HepG2 (cell line): ENCODE results near the gene RFX2. TPM values are rescaled to one million over a fixed set of nuclear protein-coding genes. Genes with fewer than 3 reads are reported as not detected.
A peak's percentile ranks its signal among the peaks of the same experiment; 100 is the strongest.

Experiments used
- ARNTL ChIP-seq: sonication (generic); formaldehyde crosslinking; IDR thresholded peaks from 2 replicates; pipeline ENCODE4 v1.4.0; 2020; ENCODE audit warnings: mild to moderate bottlenecking, missing genetic modification reagents
- GATAD1 ChIP-seq: IDR thresholded peaks from 2 replicates; pipeline ENCODE4 v1.6.1; 2016; ENCODE audit warnings: missing genetic modification reagents, missing compliant biosample characterization
- GATAD2A ChIP-seq: IDR thresholded peaks from 2 replicates; pipeline ENCODE4 v1.6.1; 2016
- KDM3A ChIP-seq: IDR thresholded peaks from 2 replicates; pipeline ENCODE4 v1.6.1; 2018; ENCODE audit warnings: low read depth, missing compliant biosample characterization
- NFKBIZ ChIP-seq: IDR thresholded peaks from 2 replicates; pipeline ENCODE4 v1.6.1; 2018; ENCODE audit warnings: missing genetic modification reagents, missing compliant biosample characterization
- NRL ChIP-seq: sonication (generic); formaldehyde crosslinking; IDR thresholded peaks from 2 replicates; pipeline ENCODE4 v1.5.0; 2020; ENCODE audit warnings: missing genetic modification reagents, mild to moderate bottlenecking, moderate library complexity, borderline replicate concordance
- TBP ChIP-seq: sonication (generic); formaldehyde crosslinking; IDR thresholded peaks from 2 replicates; pipeline ENCODE4 v1.5.0; 2020; ENCODE audit warnings: missing genetic modification reagents
- TMF1 ChIP-seq: sonication (generic); formaldehyde crosslinking; IDR thresholded peaks from 2 replicates; pipeline ENCODE4 v1.8.1; 2022; ENCODE audit warnings: low read depth, missing genetic modification reagents
- ZNF232 ChIP-seq: sonication (generic); formaldehyde crosslinking; IDR thresholded peaks from 2 replicates; pipeline ENCODE4 v1.4.0; 2020; ENCODE audit warnings: missing genetic modification reagents, borderline replicate concordance
- ZNF33B ChIP-seq: sonication (generic); formaldehyde crosslinking; IDR thresholded peaks from 2 replicates; pipeline ENCODE4 v1.5.1; 2020; ENCODE audit warnings: mild to moderate bottlenecking, missing genetic modification reagents
- ZNF605 ChIP-seq: sonication (generic); formaldehyde crosslinking; IDR thresholded peaks from 2 replicates; pipeline ENCODE4 v1.8.0; 2022; ENCODE audit warnings: mild to moderate bottlenecking, missing genetic modification reagents
- ZNF761 ChIP-seq: sonication (generic); formaldehyde crosslinking; conservative IDR thresholded peaks from 2 replicates; pipeline ENCODE4 v1.4.0; 2020; ENCODE audit warnings: mild to moderate bottlenecking, missing genetic modification reagents
- ZZZ3 ChIP-seq: sonication (generic); formaldehyde crosslinking; IDR thresholded peaks from 2 replicates; pipeline ENCODE4 v1.4.0; 2020; ENCODE audit warnings: missing genetic modification reagents, mild to moderate bottlenecking, borderline replicate concordance
- polyA plus RNA-seq, 8 experiments: library from polyadenylated mRNA; depleted of rRNA in 3 of 8; stranded (reverse) in 7 of 8; unstranded in 1 of 8; fragments of >200 nt; fragmentation: Illumina TruSeq in 4 of 8; extraction: Trizol in 4 of 8; gene quantifications; 2 replicates each; pipeline versions ENCODE4 v1.2.1 to v1.2.3, GENCODE V29; 2011 to 2016; ENCODE audit warnings: low read depth in 4 of 8, missing spikeins in 1 of 8, mixed read lengths in 1 of 8; ENCODE audit not compliant: insufficient read depth in 1 of 8
- total RNA-seq, 5 experiments: library from RNA; depleted of rRNA; stranded (reverse); fragments of >200 nt; fragmentation: Illumina TruSeq; extraction: Trizol; gene quantifications; 2 replicates each; pipeline ENCODE4 v1.2.3, GENCODE V29; 2016; ENCODE audit warnings: low read depth in 1 of 5
- TF ChIP-seq, protein P1 (sequence below): IDR thresholded peaks from 2 replicates; pipeline ENCODE4 v1.6.1; 2012; ENCODE audit warnings: low read length, improper control_type of control experiment
- TF ChIP-seq, protein P2 (sequence below): IDR thresholded peaks from 2 replicates; pipeline ENCODE4 v1.6.1; 2016; ENCODE audit warnings: missing compliant biosample characterization, missing genetic modification reagents, borderline replicate concordance
- TF ChIP-seq, protein P3 (sequence below): sonication (generic); formaldehyde crosslinking; IDR thresholded peaks from 2 replicates; pipeline ENCODE4 v1.4.0; 2020; ENCODE audit warnings: missing genetic modification reagents; ENCODE audit errors: not compliant biosample characterization
- TF ChIP-seq, protein P4 (sequence below): sonication (generic); formaldehyde crosslinking; IDR thresholded peaks from 2 replicates; pipeline ENCODE4 v1.5.1; 2020; ENCODE audit warnings: missing genetic modification reagents, mild to moderate bottlenecking, borderline replicate concordance
- TF ChIP-seq, protein P5 (sequence below): sonication (generic); formaldehyde crosslinking; IDR thresholded peaks from 2 replicates; pipeline ENCODE4 v1.5.0; 2020; ENCODE audit warnings: missing genetic modification reagents
- TF ChIP-seq, protein P6 (sequence below): sonication (generic); formaldehyde crosslinking; conservative IDR thresholded peaks from 2 replicates; pipeline ENCODE4 v1.8.0; 2022; ENCODE audit warnings: low read depth, missing genetic modification reagents

RFX2 gene
- total and polyA plus RNA-seq, 2 of the 13 experiments (the other 11 are each of a cell fraction or from before 2014, with no cell fraction given): 2.8 to 3.3 TPM

DNA sequence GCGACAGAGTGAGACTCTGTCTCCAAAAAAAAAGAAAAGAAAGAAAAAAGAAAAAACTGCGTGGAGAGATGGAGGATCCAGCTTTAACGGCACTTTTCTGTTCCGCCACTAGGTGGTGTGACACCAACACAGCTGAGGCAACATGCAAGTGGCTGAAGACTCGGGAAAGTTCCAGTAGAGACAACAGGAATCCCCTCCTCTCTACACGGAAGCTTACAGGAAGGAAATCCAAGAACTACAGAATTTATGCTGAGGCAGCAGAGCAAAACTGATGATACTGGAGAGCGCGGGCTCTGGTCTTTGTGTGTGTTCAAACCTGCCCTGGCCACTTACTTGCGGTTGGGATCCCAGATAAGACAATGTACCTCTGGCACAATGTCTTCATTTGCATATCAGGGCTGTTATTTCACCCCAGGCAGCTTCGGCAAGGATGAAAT, 142.3 kb downstream of the RFX2 start (continued):
- TF ChIP-seq ZNF232 (0 out of 2 replicates have a peak, but pooled peaks have one; percentile 38), KDM3A (CRISPR knock-in tag) (no peak), ZZZ3 (CRISPR knock-in tag) (no peak), GATAD2A (CRISPR knock-in tag) (peak; percentile 66), ZNF33B (CRISPR knock-in tag) (no peak), NFKBIZ (0 out of 2 replicates have a peak, but pooled peaks have one; percentile 17), ZNF605 (CRISPR knock-in tag) (0 out of 2 replicates have a peak, but pooled peaks have one; percentile 17), ZNF761 (peak; percentile 86; the same call in 1 of the 2 replicates), TBP (CRISPR knock-in tag) (no peak), NRL (CRISPR knock-in tag) (no peak), ARNTL (CRISPR knock-in tag) (0 out of 2 replicates have a peak, but pooled peaks have one; percentile 52), TMF1 (CRISPR knock-in tag) (no peak), GATAD1 (peak; percentile 14; the same call in 1 of the 2 replicates)
- TF ChIP-seq, protein P1, sequence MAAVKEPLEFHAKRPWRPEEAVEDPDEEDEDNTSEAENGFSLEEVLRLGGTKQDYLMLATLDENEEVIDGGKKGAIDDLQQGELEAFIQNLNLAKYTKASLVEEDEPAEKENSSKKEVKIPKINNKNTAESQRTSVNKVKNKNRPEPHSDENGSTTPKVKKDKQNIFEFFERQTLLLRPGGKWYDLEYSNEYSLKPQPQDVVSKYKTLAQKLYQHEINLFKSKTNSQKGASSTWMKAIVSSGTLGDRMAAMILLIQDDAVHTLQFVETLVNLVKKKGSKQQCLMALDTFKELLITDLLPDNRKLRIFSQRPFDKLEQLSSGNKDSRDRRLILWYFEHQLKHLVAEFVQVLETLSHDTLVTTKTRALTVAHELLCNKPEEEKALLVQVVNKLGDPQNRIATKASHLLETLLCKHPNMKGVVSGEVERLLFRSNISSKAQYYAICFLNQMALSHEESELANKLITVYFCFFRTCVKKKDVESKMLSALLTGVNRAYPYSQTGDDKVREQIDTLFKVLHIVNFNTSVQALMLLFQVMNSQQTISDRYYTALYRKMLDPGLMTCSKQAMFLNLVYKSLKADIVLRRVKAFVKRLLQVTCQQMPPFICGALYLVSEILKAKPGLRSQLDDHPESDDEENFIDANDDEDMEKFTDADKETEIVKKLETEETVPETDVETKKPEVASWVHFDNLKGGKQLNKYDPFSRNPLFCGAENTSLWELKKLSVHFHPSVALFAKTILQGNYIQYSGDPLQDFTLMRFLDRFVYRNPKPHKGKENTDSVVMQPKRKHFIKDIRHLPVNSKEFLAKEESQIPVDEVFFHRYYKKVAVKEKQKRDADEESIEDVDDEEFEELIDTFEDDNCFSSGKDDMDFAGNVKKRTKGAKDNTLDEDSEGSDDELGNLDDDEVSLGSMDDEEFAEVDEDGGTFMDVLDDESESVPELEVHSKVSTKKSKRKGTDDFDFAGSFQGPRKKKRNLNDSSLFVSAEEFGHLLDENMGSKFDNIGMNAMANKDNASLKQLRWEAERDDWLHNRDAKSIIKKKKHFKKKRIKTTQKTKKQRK: no peak
- TF ChIP-seq, protein P2, sequence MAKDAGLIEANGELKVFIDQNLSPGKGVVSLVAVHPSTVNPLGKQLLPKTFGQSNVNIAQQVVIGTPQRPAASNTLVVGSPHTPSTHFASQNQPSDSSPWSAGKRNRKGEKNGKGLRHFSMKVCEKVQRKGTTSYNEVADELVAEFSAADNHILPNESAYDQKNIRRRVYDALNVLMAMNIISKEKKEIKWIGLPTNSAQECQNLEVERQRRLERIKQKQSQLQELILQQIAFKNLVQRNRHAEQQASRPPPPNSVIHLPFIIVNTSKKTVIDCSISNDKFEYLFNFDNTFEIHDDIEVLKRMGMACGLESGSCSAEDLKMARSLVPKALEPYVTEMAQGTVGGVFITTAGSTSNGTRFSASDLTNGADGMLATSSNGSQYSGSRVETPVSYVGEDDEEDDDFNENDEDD (CRISPR knock-in tag): peak; percentile 23; the same call in 1 of the 2 replicates
- TF ChIP-seq, protein P3, sequence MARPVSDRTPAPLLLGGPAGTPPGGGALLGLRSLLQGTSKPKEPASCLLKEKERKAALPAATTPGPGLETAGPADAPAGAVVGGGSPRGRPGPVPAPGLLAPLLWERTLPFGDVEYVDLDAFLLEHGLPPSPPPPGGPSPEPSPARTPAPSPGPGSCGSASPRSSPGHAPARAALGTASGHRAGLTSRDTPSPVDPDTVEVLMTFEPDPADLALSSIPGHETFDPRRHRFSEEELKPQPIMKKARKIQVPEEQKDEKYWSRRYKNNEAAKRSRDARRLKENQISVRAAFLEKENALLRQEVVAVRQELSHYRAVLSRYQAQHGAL: no peak
- TF ChIP-seq, protein P4, sequence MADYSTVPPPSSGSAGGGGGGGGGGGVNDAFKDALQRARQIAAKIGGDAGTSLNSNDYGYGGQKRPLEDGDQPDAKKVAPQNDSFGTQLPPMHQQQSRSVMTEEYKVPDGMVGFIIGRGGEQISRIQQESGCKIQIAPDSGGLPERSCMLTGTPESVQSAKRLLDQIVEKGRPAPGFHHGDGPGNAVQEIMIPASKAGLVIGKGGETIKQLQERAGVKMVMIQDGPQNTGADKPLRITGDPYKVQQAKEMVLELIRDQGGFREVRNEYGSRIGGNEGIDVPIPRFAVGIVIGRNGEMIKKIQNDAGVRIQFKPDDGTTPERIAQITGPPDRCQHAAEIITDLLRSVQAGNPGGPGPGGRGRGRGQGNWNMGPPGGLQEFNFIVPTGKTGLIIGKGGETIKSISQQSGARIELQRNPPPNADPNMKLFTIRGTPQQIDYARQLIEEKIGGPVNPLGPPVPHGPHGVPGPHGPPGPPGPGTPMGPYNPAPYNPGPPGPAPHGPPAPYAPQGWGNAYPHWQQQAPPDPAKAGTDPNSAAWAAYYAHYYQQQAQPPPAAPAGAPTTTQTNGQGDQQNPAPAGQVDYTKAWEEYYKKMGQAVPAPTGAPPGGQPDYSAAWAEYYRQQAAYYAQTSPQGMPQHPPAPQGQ: no peak
- TF ChIP-seq, protein P5, sequence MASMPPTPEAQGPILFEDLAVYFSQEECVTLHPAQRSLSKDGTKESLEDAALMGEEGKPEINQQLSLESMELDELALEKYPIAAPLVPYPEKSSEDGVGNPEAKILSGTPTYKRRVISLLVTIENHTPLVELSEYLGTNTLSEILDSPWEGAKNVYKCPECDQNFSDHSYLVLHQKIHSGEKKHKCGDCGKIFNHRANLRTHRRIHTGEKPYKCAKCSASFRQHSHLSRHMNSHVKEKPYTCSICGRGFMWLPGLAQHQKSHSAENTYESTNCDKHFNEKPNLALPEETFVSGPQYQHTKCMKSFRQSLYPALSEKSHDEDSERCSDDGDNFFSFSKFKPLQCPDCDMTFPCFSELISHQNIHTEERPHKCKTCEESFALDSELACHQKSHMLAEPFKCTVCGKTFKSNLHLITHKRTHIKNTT (CRISPR knock-in tag): no peak
- TF ChIP-seq, protein P6, sequence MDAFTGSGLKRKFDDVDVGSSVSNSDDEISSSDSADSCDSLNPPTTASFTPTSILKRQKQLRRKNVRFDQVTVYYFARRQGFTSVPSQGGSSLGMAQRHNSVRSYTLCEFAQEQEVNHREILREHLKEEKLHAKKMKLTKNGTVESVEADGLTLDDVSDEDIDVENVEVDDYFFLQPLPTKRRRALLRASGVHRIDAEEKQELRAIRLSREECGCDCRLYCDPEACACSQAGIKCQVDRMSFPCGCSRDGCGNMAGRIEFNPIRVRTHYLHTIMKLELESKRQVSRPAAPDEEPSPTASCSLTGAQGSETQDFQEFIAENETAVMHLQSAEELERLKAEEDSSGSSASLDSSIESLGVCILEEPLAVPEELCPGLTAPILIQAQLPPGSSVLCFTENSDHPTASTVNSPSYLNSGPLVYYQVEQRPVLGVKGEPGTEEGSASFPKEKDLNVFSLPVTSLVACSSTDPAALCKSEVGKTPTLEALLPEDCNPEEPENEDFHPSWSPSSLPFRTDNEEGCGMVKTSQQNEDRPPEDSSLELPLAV (CRISPR knock-in tag): no peak
